OCI-LY7 (cell line): ENCODE results near the gene ZNF780B.

Experiments
- EZH2phosphoT487 ChIP-seq: fragments of 200-600 bp; sonication (generic); IDR thresholded peaks from 2 replicates; pipeline ENCODE4 v1.6.1; 2018; ENCODE audit warnings: low read depth, borderline replicate concordance, mild to moderate bottlenecking, mixed run types, antibody characterized with exemption, low read length, moderate library complexity, mixed read lengths
- TF ChIP-seq, protein P1 (sequence below): fragments of 200-600 bp; sonication (generic); conservative IDR thresholded peaks from 2 replicates; pipeline ENCODE4 v1.5.1; 2014; ENCODE audit warnings: mild to moderate bottlenecking, antibody characterized with exemption, low read length, moderate library complexity, mixed read lengths

DNA sequence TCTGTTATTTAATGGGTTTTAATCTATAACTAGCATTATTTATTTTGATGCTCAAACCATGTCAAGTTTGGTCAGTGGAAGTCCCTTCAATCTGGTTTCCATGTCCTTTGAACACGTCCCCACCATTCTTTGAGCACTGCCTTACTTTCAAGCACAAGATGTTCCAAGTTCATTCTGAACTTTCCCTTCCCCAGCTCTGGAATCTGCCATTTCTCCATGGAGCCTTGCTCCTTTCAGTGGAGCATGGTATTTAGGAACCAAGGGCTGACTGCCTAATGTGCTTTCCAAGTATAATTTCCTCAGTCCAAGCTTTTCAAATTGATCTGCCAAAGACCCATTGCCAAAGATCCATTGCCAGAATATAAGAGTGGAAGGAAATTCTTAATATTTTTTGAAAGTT is 60.2 kb downstream of the ZNF780B start:
- TF ChIP-seq, protein P1, sequence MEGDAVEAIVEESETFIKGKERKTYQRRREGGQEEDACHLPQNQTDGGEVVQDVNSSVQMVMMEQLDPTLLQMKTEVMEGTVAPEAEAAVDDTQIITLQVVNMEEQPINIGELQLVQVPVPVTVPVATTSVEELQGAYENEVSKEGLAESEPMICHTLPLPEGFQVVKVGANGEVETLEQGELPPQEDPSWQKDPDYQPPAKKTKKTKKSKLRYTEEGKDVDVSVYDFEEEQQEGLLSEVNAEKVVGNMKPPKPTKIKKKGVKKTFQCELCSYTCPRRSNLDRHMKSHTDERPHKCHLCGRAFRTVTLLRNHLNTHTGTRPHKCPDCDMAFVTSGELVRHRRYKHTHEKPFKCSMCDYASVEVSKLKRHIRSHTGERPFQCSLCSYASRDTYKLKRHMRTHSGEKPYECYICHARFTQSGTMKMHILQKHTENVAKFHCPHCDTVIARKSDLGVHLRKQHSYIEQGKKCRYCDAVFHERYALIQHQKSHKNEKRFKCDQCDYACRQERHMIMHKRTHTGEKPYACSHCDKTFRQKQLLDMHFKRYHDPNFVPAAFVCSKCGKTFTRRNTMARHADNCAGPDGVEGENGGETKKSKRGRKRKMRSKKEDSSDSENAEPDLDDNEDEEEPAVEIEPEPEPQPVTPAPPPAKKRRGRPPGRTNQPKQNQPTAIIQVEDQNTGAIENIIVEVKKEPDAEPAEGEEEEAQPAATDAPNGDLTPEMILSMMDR = no peak
- no peak for TF ChIP-seq EZH2phosphoT487
